ENCODE measurements around the gene CELF5. TPM values are rescaled to one million over a fixed set of nuclear protein-coding genes. Genes with fewer than 3 reads are reported as not detected.

The CELF5 gene
- total RNA-seq, 2 experiments from 2014 or later, result 0.13 to 0.21 TPM

DNA sequence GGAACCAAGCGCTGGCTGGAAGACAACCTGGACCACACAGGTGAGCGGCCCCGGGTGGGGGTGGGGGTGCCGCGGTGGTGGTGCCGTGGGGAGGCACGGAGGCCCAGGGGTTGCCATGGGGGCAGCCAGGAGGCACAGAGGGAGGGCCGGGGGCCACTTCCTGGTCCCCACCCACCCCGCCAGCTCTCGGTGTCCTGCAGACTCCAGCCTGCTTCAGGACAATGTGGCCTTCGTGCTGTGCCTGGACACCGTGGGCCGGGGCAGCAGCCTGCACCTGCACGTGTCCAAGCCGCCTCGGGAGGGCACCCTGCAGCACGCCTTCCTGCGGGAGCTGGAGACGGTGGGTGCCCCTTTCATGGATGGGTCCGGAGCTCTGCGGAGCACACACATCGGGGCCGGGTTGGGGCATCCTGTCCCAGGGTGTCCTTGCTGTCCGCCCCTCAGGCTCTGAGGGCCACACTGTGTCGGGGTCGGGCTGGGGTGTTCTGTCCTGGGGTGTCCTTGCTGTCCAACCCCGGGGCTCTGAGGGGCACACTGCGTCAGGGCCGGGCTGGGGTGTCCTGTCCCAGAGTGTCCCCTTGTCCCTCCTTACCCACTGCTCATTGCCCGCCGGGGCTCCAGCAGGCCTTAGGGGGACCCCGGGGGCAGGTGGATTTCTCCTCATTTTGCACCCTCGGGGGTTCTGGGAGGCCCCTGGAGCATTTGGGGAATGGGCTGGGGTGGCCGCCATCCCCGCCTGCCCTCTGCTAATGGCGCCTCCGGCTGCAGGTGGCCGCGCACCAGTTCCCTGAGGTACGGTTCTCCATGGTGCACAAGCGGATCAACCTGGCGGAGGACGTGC, 20.4 kb upstream of the CELF5 start:
- ChIA-PET CTCF (interaction anchor here (0.6 kb wide), 1 partner anchor 550 kb away, joined by 3 read pairs; no protein-coding TSS in a partner anchor), POLR2A (interaction anchor here (0.6 kb wide), 1 partner anchor 385 kb away, joined by 3 read pairs; no protein-coding TSS in a partner anchor)

DNA sequence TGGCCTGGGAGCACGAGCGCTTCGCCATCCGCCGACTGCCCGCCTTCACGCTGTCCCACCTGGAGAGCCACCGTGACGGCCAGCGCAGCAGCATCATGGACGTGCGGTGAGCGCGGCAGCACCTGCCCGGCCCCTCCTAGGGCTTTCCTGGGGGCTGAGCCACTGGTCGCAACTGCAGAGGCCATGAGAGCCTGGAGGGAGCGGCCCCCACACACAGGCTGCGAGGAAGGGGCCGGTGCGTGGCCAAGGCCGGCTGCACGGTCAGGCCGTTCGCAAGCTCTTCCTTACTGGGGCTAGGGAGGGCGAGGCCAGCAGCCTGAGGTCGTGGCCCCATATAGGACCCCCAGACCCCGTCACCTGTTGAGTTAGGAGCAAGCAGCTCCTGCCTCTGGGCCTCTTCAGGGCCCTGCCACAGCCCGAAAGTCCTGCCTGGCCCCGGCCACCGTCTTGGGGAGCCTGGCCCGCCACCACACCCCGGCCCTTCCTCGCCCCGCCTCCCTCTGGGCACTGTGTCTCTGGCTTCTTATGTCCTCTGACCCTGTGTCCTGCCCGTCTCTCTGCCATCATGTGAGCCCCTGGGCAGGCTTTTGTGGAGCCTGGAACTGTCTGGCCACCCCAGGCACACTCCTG, 19.7 kb upstream of the CELF5 start:
- ChIA-PET POLR2A (interaction anchor here (0.6 kb wide), 1 partner anchor 384 kb away, joined by 3 read pairs; no protein-coding TSS in a partner anchor), CTCF (no interaction called here)

DNA sequence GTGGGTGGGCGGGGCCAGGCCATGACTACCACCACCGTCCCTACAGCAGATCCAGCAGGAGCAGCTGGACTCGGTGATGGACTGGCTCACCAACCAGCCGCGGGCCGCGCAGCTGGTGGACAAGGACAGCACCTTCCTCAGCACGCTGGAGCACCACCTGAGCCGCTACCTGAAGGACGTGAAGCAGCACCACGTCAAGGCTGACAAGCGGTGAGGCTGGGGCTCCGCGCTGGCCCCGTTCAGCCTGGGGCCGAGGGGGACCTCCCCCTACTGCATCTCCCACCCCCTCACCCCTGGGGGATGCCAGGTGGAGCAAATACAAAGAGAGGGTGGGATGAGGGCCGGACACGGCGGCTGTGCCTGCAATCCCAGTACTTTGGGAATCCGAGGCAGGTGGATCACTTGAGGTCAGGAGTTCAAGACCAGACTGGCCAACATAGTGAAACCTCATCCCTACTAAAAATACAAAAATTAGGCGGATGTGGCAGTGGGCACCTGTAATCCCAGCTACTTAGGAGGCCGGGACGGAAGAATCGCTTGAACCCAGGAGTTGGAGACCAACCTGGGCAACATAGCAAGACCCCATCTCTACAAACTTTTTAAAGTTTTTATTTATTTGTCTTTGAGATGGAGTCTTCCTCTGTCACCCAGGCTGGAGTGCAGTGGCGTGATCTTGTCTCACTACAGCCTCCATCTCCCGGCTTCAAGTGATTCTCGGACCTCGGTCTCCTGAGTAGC, 18.1 kb upstream of the CELF5 start:
- CTCF ChIA-PET, result no interaction called here
- POLR2A ChIA-PET, result no interaction called here

DNA sequence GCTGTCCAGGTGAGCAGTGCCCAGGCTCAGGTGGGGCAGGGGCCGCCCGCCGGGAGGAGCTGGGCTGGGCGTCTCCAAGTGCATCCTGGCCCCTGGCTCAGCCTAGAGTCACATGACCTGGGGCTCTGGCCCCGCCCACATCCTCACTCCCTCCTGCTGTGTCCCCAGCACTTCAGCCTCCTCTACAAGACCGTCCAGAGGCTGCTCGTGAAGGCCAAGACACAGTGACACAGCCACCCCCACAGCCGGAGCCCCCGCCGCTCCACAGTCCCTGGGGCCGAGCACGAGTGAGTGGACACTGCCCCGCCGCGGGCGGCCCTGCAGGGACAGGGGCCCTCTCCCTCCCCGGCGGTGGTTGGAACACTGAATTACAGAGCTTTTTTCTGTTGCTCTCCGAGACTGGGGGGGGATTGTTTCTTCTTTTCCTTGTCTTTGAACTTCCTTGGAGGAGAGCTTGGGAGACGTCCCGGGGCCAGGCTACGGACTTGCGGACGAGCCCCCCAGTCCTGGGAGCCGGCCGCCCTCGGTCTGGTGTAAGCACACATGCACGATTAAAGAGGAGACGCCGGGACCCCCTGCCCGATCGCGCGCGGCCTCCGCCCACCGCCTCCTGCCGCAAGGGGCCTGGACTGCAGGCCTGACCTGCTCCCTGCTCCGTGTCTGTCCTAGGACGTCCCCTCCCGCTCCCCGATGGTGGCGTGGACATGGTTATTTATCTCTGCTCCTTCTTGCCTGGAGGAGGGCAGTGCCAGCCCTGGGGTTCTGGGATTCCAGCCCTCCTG, 16.8 kb upstream of the CELF5 start:
- CTCF ChIA-PET, result no interaction called here

DNA sequence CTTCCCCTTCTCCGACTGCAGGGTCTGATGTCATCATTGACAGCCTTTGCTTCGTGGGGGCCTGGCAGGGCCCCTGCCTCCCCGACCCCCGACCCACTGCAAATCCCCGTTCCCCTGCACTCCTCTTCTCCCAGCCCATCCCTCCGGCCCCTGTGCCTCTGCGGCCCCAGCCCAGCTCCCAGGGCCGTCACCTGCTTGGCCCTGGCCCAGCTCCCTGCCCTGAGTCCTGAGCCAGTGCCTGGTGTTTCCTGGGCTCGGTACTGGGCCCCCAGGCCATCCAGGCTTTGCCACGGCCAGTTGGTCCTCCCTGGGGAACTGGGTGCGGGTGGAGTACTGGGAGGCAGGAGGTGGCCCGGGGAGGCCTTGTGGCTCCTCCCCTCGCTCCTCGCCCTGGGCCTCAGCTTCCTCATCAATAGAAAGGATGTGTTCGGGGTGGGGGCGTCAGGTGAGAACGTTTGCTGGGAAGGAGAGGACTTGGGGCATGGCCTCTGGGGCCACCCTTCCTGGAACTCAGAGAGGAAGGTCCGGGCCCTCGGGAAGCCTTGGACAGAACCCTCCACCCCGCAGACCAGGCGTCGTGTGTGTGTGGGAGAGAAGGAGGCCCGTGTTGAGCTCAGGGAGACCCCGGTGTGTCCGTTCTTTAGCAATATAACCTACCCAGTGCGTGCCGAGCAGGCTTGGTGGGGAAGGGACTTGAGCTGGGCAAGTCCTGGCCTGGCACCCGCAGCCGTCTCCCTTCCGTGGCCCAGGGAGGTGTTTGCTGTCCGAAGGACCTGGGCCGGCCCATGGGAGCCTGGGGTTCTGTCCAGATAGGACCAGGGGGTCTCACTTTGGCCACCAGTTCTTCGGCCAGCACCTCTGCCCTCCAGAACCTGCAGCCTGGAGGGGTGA, 15.9 kb upstream of the CELF5 start:
- POLR2A ChIA-PET, result no interaction called here
- CTCF ChIA-PET, result no interaction called here

More for the DNA sequence above, 16.8 kb upstream of the CELF5 start:
- POLR2A ChIA-PET, result no interaction called here

DNA sequence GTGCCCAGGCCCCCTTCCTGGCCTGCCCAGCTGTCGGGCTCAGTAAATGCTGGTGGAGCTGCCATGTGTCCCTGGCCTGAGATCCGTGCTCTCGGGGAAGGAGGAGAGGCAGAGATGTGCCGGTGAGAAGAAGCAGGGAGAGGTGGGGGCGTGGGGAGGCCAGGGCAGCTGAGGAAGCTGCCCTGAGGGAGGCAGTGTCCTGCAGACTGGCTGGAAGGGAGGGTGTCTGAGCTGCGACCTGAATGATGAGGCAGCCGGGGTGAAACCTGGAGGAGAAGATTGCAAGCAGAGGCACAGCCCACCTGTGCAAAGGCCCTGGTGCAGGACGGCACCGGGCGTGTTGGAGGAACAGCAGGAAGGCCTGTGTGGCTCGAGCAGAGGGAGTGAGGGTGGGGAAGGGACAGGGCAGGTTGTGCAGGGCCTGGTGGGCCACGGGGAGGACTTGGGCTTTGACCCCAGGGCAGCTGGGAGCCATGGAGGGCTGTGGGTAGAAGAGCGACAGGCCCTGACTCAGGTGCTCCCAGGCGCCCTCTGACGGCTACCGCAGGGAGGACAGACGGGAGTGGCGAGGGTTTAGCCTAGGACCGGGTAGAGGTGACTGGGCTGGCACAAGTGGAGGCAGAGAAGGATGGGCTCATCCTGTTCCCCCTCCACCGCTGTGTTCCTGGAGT, 14.0 kb upstream of the CELF5 start:
- ChIA-PET POLR2A (no interaction called here), CTCF (interaction anchor here (1.1 to 2.6 kb wide), 3 partner anchors 11 to 408 kb away, joined by 4 to 10 read pairs (median 4); no protein-coding TSS in a partner anchor)

DNA sequence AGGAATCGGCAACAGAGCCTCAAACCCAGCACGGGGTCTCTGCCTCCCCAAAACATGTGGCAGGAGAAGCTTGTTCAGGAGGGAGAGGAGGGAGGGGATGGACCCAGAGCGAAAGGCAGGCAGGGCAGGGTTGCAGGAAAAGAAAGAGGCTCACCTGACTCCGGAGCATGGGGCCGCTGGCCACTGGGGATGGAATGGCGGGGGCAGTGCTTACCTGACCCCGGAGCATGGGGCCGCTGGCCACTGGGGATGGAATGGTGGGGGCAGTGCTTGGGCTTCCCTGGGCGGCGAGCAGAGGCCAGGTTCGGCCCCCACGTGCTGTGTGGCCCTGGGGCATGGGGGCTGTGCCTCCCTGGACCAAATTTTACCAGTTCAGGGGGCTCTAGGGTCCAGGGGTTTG, 13.3 kb upstream of the CELF5 start:
- POLR2A ChIA-PET, result interaction anchor here (0.5 to 0.6 kb wide), 2 partner anchors 15 to 38 kb away, joined by 3 to 6 read pairs; no protein-coding TSS in a partner anchor

DNA sequence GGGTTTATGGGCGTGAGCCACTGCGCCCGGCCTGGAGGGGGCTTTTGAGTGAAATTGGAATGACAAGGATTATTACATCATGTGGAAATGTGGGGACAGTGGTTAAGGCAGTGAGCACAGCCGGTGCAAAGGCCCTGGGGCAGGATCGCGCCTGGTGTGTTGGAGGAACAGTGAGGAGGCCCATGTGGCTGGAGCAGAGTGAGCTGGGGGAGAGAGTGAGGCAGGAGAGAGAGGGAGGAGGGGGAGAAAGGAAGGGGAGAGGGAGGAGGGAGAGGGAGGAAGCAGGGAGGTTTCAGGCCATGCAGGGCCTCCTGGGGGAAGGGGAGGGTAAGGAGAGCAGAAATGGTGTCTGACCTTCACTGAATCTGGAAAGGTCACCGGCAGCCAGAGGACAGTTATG, 11.3 kb upstream of the CELF5 start:
- CTCF ChIA-PET, result no interaction called here
- POLR2A ChIA-PET, result interaction anchor here (0.7 kb wide), 1 partner anchor 255 kb away, joined by 3 read pairs; no protein-coding TSS in a partner anchor

More for the DNA sequence above, 13.3 kb upstream of the CELF5 start:
- CTCF ChIA-PET, result interaction anchor here (0.7 to 2.6 kb wide), 5 partner anchors 11 to 408 kb away, joined by 3 to 10 read pairs (median 4); no protein-coding TSS in a partner anchor

DNA sequence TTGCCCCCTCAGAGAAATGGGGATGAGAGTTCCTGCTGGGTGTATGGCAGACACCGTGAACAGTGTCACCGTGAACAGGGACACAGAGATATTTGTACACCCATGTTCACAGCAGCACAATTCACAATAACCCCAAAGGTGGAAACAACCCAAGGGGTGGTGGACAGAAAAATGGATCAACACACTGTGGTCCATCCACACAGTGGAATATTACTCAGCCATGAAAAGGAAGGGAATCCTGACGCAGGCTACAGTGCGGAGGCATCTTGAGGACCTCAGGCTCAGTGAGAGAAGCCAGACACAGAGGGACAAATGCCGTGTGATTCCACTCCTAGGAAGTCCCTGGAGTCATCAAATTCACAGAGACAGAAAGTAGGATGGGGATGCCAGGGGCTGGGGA, 7.6 kb upstream of the CELF5 start:
- CTCF ChIA-PET, result no interaction called here
- POLR2A ChIA-PET, result no interaction called here

DNA sequence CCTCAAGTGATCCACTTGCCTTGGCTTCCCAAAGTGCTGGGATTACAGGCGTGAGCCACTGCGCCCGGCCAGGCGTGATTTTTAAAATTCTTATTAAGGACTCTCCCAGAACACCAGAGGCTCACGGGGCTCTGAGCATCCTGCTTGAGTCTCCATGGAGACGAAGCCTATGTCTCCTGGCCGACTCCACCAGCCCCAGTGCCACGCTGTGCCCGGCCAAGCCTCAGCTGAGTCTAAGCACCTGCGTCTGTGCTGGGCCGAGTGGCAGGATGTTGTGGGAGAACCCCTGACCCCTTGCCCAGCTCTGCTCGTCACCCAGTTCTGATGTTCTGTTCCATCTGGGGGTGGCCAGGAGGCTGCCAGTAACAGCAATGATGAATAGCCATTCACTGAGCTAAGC, 3.9 kb upstream of the CELF5 start:
- CTCF ChIA-PET, result interaction anchor here (2.7 kb wide), 1 partner anchor 10 kb away, joined by 10 read pairs; no protein-coding TSS in a partner anchor

DNA sequence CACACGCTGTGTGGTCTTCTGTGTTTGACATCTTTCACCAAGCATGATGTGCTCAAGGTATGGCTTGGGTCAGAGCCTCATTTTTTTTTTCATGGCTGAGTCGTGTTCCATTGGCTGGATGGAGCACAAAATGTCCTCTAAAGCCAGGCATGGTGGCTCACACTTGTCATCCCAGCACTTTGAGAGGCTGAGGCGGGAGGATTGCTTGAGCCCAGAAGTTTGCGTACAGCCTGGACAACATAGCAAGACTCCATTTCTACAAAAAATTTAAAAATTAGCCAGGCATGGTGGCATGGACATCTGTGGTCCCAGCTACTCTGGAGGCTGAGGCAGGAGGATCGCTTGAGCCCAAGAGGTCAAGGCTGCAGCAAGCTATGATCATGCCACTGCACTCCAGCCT, 2.9 kb upstream of the CELF5 start:
- ChIA-PET POLR2A (interaction anchor here (0.6 kb wide), 1 partner anchor 12 kb away, joined by 3 read pairs; no protein-coding TSS in a partner anchor), CTCF (interaction anchor here (2.7 kb wide), 1 partner anchor 11 kb away, joined by 10 read pairs; no protein-coding TSS in a partner anchor)

More for the DNA sequence above, 3.9 kb upstream of the CELF5 start:
- POLR2A ChIA-PET, result no interaction called here

DNA sequence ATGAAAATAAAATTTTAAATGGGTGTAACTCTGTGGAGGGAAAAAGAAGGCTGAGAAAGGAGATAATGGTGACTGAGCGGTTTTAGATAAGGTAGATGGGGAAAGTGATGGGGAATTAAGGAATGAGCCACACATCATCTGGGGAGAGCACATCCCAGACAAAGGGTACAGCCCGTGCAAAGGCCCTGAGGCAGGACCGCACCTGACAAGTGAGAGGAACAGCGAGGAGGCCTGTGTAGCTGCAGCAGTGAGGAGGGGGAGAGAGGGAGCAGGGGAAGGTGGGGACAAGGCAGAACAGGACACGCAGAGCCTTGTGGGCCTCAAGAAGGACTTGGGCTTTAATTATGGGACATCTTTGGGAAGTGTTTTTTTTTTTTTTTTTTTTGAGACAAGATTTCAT, 1.8 kb upstream of the CELF5 start:
- POLR2A ChIA-PET, result interaction anchor here (0.6 kb wide), 1 partner anchor 83 kb away, joined by 3 read pairs; no protein-coding TSS in a partner anchor

DNA sequence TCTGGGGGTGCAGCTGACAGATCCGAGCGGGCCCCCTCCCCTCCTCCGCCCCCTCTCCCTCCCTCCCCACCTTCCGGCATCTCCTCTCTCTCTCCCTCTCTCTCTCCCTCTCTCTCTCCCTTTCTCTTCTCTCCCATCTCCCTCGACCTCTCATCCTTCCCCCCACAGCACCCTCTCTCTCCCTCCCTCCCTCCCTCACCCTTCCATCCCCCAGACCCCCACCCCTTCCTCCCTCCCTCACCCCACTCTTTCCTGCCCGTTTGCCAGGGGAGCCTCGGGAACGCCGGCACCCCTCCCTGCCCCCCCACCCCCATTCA, 666 bp downstream of the CELF5 start:
- CTCF ChIA-PET, result interaction anchor here (1.2 to 1.5 kb wide), 2 partner anchors 9 to 564 kb away, joined by 3 to 4 read pairs; no protein-coding TSS in a partner anchor

More for the DNA sequence above, 1.8 kb upstream of the CELF5 start:
- CTCF ChIA-PET, result interaction anchor here (0.7 to 2.7 kb wide), 2 partner anchors 12 to 39 kb away, joined by 6 to 10 read pairs; no protein-coding TSS in a partner anchor

DNA sequence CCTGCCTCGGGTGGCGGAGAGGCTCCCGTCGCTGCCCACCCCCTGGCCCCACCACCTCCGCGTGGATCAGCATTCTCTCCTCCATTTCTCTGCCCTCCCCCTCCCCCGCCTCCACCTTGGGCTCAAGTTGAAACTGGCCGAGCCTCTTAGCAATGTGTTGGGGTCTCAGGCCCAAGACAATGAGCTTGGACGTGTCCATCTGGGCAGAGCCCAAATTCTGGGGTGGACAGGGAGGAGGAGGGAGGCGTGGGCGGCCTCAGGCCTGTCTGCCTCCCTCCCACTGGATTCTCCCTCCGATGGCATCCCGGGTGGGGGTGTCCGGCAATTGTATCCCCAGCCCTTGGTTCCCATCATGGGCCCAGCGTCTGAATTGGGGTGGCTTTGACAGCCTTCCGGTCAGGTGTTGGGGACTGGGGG, 1.2 kb downstream of the CELF5 start:
- ChIA-PET POLR2A (interaction anchor here (0.6 kb wide), 1 partner anchor 14 kb away, joined by 3 read pairs; no protein-coding TSS in a partner anchor), CTCF (interaction anchor here (0.6 kb wide), 1 partner anchor 856 kb away, joined by 3 read pairs; no protein-coding TSS in a partner anchor)

More for the DNA sequence above, 666 bp downstream of the CELF5 start:
- POLR2A ChIA-PET, result no interaction called here

DNA sequence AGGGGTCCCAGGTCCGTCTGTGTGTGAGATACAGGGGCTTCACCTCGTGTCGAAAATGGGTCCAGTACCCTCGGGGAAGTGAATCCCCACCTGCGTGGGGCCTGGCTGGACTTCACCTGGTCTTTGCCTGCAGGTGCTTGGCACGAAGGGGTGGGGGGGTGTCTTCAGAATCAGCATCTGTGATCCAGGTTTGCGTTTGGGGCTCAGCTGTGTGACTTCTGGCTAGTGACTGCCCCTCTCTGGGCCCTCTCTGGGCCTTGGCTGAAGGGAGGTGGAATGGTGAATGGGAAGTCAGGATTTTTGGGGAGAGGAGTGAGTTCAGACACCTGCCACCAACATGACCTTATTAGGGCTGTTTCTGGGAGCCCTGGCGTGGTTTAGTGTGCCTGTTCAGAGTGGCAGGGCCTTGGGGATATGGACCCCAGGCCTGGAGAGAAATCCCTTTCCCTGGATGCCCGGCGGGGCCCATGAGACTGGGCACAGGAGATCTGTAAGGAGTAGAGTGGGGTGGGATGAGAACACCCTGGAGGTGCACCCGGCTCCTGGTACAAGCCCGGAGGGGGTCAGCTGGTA, 2.7 kb downstream of the CELF5 start:
- ChIA-PET POLR2A (no interaction called here), CTCF (interaction anchor here (1.0 kb wide), 1 partner anchor 24 kb away, joined by 3 read pairs; no protein-coding TSS in a partner anchor)

DNA sequence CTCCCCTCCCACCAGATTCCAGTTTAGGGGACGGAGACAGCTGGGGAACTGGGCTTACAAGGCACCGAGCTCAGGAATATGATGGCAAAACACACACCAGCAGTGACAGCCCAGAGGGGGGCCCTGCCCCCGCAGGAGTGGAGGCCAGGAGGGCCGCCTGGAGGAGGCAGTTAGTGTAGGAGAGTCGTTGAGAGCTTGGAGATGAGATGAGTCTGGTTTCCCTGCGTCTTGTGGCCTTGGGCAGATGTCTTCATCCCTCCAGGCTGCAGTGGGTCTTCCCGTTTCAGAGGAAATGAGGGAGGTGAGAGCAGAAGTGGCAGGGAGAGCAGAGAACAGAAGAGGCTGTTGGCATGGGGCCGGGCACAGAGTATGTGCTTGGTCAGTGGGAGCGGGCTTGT, 4.9 kb downstream of the CELF5 start:
- CTCF ChIA-PET, result interaction anchor here (0.7 kb wide), 1 partner anchor 203 kb away, joined by 3 read pairs; no protein-coding TSS in a partner anchor
- POLR2A ChIA-PET, result no interaction called here
